CD14-positive monocyte (primary cell): ENCODE measurements around the gene ADRM1. TPM values are rescaled to one million over a fixed set of nuclear protein-coding genes. Genes with fewer than 3 reads are reported as not detected.

Source experiments
- DNase-seq, 3 donors: peaks; one replicate each; pipeline ENCODE4 v3.0.0-alpha.2; 2011 to 2022
- H2AFZ ChIP-seq: 2 replicates; pipeline ENCODE4 v1.6.0; 2012; ENCODE audit warnings: mild to moderate bottlenecking, low read depth, low read length, inconsistent platforms; ENCODE audit not compliant: insufficient read depth, poor library complexity, severe bottlenecking
- H3K27ac ChIP-seq, 2 donors: 1 replicate in 1 of 2; 2 replicates in 1 of 2; pipeline ENCODE4 v1.5.1; 2012 to 2013; ENCODE audit warnings: low read length in 2 of 2, control low read depth in 1 of 2, inconsistent platforms in 1 of 2, low read depth in 1 of 2, mild to moderate bottlenecking in 1 of 2
- H3K27me3 ChIP-seq, 2 donors: one replicate each; pipeline versions ENCODE4 v1.6.0 to v1.6.1; 2011 to 2013; ENCODE audit warnings: low read length in 2 of 2; ENCODE audit not compliant: control insufficient read depth in 2 of 2, insufficient read depth in 2 of 2
- H3K36me3 ChIP-seq, 2 donors: replicated peaks in 1 of 2; 1 replicate in 1 of 2; 2 replicates in 1 of 2; pipeline versions ENCODE4 v1.5.1 to v1.6.1; 2012 to 2013; ENCODE audit warnings: low read length in 2 of 2, control low read depth in 1 of 2, inconsistent platforms in 1 of 2, mild to moderate bottlenecking in 1 of 2; ENCODE audit not compliant: insufficient read depth in 2 of 2, control insufficient read depth in 1 of 2
- H3K4me1 ChIP-seq, 2 donors: 1 replicate in 1 of 2; 2 replicates in 1 of 2; pipeline versions ENCODE4 v1.5.1 to v1.6.1; 2012 to 2013; ENCODE audit warnings: low read length in 2 of 2, control low read depth in 1 of 2, inconsistent platforms in 1 of 2, mild to moderate bottlenecking in 1 of 2, moderate library complexity in 1 of 2; ENCODE audit not compliant: insufficient read depth in 2 of 2, control insufficient read depth in 1 of 2
- H3K4me2 ChIP-seq: replicated peaks from 2 replicates; pipeline ENCODE3; 2012; ENCODE audit warnings: low read length, moderate library complexity, mild to moderate bottlenecking; ENCODE audit not compliant: poor library complexity, severe bottlenecking; ENCODE audit errors: extremely low read depth
- H3K4me3 ChIP-seq, 3 experiments: fragments of 200-600 bp in 1 of 3; sonication (generic) in 1 of 3; replicated peaks in 1 of 3; 1 replicate in 2 of 3; 2 replicates in 1 of 3; pipeline ENCODE4 v1.5.1; 2011 to 2013; ENCODE audit warnings: low read length in 3 of 3, mild to moderate bottlenecking in 3 of 3, control low read depth in 2 of 3, low read depth in 2 of 3, inconsistent platforms in 1 of 3, moderate library complexity in 1 of 3
- H3K79me2 ChIP-seq: 2 replicates; pipeline ENCODE4 v1.6.0; 2012; ENCODE audit warnings: mild to moderate bottlenecking, control low read depth, inconsistent platforms, low read length, moderate library complexity; ENCODE audit not compliant: insufficient read depth
- H3K9ac ChIP-seq: 2 replicates; pipeline ENCODE4 v1.6.0; 2017; ENCODE audit warnings: low read length, mild to moderate bottlenecking; ENCODE audit not compliant: insufficient read depth, poor library complexity, severe bottlenecking
- H3K9me3 ChIP-seq, 2 donors: replicated peaks in 1 of 2; 1 replicate in 1 of 2; 2 replicates in 1 of 2; pipeline versions ENCODE4 v1.5.1 to v1.6.1; 2012 to 2013; ENCODE audit warnings: low read length in 2 of 2, control low read depth in 1 of 2; ENCODE audit not compliant: control insufficient read depth in 1 of 2, insufficient read depth in 1 of 2
- H4K20me1 ChIP-seq: 2 replicates; pipeline ENCODE4 v1.6.0; 2012; ENCODE audit warnings: mild to moderate bottlenecking, low read length, control low read depth, moderate library complexity; ENCODE audit not compliant: insufficient read depth
- H3K27ac Mint-ChIP-seq, 7 donors: one replicate each; pipeline ENCODE4 v1.8.0; 2020; ENCODE audit warnings: mild to moderate bottlenecking in 7 of 7, mixed read lengths in 7 of 7, moderate library complexity in 6 of 7, inconsistent platforms in 2 of 7
- H3K27me3 Mint-ChIP-seq, 3 donors: one replicate each; pipeline ENCODE4 v1.8.0; 2021 to 2022; ENCODE audit warnings: low read depth in 3 of 3, mild to moderate bottlenecking in 3 of 3, mixed read lengths in 3 of 3, moderate library complexity in 3 of 3, inconsistent platforms in 1 of 3
- H3K36me3 Mint-ChIP-seq, 2 donors: one replicate each; pipeline ENCODE4 v1.8.0; 2020; ENCODE audit warnings: mixed read lengths in 2 of 2, inconsistent platforms in 1 of 2, mild to moderate bottlenecking in 1 of 2
- H3K4me1 Mint-ChIP-seq: one replicate; pipeline ENCODE4 v1.8.0; 2020; ENCODE audit warnings: mild to moderate bottlenecking, mixed read lengths
- H3K4me3 Mint-ChIP-seq, 2 donors: one replicate each; pipeline ENCODE4 v1.8.0; 2020; ENCODE audit warnings: mild to moderate bottlenecking in 2 of 2, mixed read lengths in 2 of 2, moderate library complexity in 1 of 2
- H3K9me3 Mint-ChIP-seq, 7 donors: one replicate each; pipeline ENCODE4 v1.8.0; 2020 to 2022; ENCODE audit warnings: mixed read lengths in 7 of 7, mild to moderate bottlenecking in 6 of 7, moderate library complexity in 6 of 7, inconsistent platforms in 2 of 7
- CTCF ChIP-seq: fragments of 200-600 bp; IDR thresholded peaks from one replicate; pipeline ENCODE4 v1.8.0; 2022; ENCODE audit warnings: antibody characterized with exemption, mild to moderate bottlenecking
- WGBS: methylation state at CpG from one replicate; pipeline ENCODE4 v1.1.5; 2013; ENCODE audit warnings: missing lambda C conversion rate; ENCODE audit not compliant: insufficient coverage; 5-methylcytosine and 5-hydroxymethylcytosine counted together
- intact Hi-C, 2 donors: fragments of 100-400 bp; cut with micrococcal nuclease; formaldehyde crosslinking; loops; one replicate each; pipeline versions ENCODE4 v1.15.0 to v1.15.1; 2023
- polyA plus RNA-seq, 3 donors: library from polyadenylated mRNA; depleted of rRNA in 1 of 3; unstranded in 2 of 3; stranded (reverse) in 1 of 3; fragments of 300-500 nt in 2 of 3; fragments of >200 nt in 1 of 3; fragmentation: Illumina TruSeq in 2 of 3; gene quantifications; 1 replicate in 2 of 3; 2 replicates in 1 of 3; pipeline ENCODE4 v1.2.3, GENCODE V29; 2012 to 2021

The ADRM1 gene
- polyA plus RNA-seq, 3 donors: 63.3 to 81.5 (median 72.5) TPM

- no peaks in the 10 kb centered on the region for H3K4me1 Mint-ChIP-seq
- intact Hi-C loops: no loop called here
These were observed 10.2 kb downstream of the ADRM1 start for GRCh38 chr20:62313021-62313420.

DNA sequence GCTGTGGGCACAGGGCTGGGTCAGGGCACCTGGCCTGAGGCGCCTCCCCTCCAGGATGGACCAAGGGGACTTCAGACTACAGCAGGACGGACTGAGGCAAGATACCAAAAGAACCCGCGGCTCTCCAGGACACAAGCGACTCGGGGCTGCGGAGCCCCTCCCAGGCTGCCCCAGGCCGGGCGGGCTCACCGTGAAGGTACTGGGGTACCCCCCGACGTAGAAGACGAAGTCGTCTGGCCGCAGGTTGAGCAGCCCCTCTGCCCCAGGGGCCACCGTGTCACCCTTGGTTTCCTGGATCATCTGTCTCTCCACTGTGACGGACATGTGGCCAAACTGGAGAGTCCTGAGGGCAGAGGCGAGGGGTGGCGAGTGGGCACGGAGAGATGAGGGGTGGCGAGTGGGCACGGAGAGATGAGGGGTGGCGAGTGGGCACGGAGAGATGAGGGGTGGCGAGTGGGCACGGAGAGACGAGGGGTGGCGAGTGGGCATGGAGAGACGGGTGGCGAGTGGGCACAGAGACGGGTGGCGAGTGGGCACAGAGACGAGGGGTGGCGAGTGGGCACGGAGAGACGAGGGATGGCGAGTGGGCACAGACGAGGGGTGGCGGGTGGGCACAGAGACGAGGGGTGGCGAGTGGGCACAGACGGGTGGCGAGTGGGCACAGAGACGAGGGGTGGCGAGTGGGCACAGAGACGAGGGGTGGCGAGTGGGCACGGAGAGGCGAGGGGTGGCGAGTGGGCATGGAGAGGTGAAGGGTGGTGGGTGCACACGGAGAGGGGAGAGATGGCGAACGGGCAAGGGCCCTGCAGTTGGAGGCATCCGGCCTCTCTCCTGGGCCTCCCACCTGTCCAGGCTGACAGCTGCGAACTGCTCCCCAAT is 10.9 kb downstream of the ADRM1 start:
- Mint-ChIP-seq H3K9me3 (peaks cover 0 to 3% (median 0%) of the 10 kb centered on the region in 7 donors), H3K27me3 (peaks cover 0 to 2% (median 1%) of the 10 kb centered on the region in 3 donors), H3K4me1 (no peaks in the 10 kb centered on the region), H3K4me3 (no peak overlapping the region), H3K36me3 (peaks cover 4 to 9% of the 10 kb centered on the region in 2 donors), H3K27ac (no peak overlapping the region)
- Histone ChIP-seq H3K4me2 (no peak overlapping the region), H4K20me1 (peaks cover 2% of the 10 kb centered on the region), H3K4me1 (no peaks in the 10 kb centered on the region), H3K9ac (no peak overlapping the region), H3K79me2 (no peaks in the 10 kb centered on the region), H3K4me3 (no peak overlapping the region), H3K27me3 (no peaks in the 10 kb centered on the region), H3K9me3 (peaks cover 0 to 5% of the 10 kb centered on the region in 2 donors), H3K36me3 (peaks cover 4 to 6% of the 10 kb centered on the region in 2 donors), H3K27ac (no peak overlapping the region), H2AFZ (no peak overlapping the region)
- intact Hi-C loops: no loop called here
- TF ChIP-seq CTCF: no peak
- 94% methylated on average over 51 of the region's 55 CpGs for WGBS
- no peak for DNase-seq

More at GRCh38 chr20:62313021-62313420, 10.2 kb downstream of the ADRM1 start:
- 90% methylated on average over 25 of the region's 26 CpGs for WGBS
- Histone ChIP-seq H3K27me3 (no peaks in the 10 kb centered on the region), H3K4me1 (no peaks in the 10 kb centered on the region), H3K4me3 (no peak overlapping the region), H3K9ac (no peak overlapping the region), H4K20me1 (peaks cover 8% of the 10 kb centered on the region), H3K27ac (no peak overlapping the region), H3K4me2 (no peak overlapping the region), H2AFZ (no peak overlapping the region), H3K79me2 (no peaks in the 10 kb centered on the region), H3K9me3 (peaks cover 0 to 5% of the 10 kb centered on the region in 2 donors), H3K36me3 (peaks cover 11 to 12% of the 10 kb centered on the region in 2 donors)
- H3K4me3 Mint-ChIP-seq: no peak overlapping the region
- H3K27ac Mint-ChIP-seq: no peak overlapping the region
- H3K36me3 Mint-ChIP-seq: peaks cover 9 to 16% of the 10 kb centered on the region in 2 donors
- DNase-seq: no peak
- TF ChIP-seq CTCF: no peak
- peaks cover 0 to 2% (median 0%) of the 10 kb centered on the region in 7 donors for H3K9me3 Mint-ChIP-seq
- peaks cover 0 to 2% (median 1%) of the 10 kb centered on the region in 3 donors for H3K27me3 Mint-ChIP-seq
